Endothelial cell of umbilical vein (primary cell): ENCODE results near the gene CHN2. TPM values are rescaled to one million over a fixed set of nuclear protein-coding genes. Genes with fewer than 3 reads are reported as not detected.

Source experiments
- BruUV-seq: library from RNA; stranded (reverse); fragments of 400-500 nt; replicated peaks from 2 replicates; lab custom pipeline; 2021; lab: Mats Ljungman, UMichigan
- CTCF ChIA-PET: fragments of 300-600, 350-600 bp; sonication (Branson Sonifier 250); formaldehyde crosslinking; loops from one replicate; lab custom pipeline; 2021; ENCODE audit warnings: antibody characterized with exemption, inconsistent platforms; lab: Charles Lee
- POLR2A ChIA-PET: fragments of 300-600, 350-600 bp; sonication (Branson Sonifier 250); formaldehyde crosslinking; loops from one replicate; lab custom pipeline; 2021; ENCODE audit warnings: antibody characterized with exemption, inconsistent platforms; lab: Charles Lee
- DNase-seq: peaks from one replicate; pipeline ENCODE4 v3.0.0-alpha.2; 2011; ENCODE audit warnings: low read depth, low spot score
- FAIRE-seq: peaks from 2 replicates; lab custom pipeline; 2011; peaks lifted over from hg19 to GRCh38; lab: Jason Lieb, UNC
- H2AFZ ChIP-seq: 2 replicates; pipeline ENCODE4 v1.6.0; 2012; ENCODE audit warnings: low read depth, low read length, control low read depth, inconsistent platforms
- H3K27ac ChIP-seq: 2 replicates; pipeline ENCODE4 v1.5.1; 2011; ENCODE audit warnings: low read depth, mild to moderate bottlenecking, control low read depth, low read length, moderate library complexity; ENCODE audit not compliant: insufficient read depth
- H3K27me3 ChIP-seq, 2 experiments: 2 replicates each; pipeline versions ENCODE4 v1.6.0 to v1.6.1; 2011; ENCODE audit warnings: low read length in 2 of 2, mixed read lengths in 1 of 2; ENCODE audit not compliant: control insufficient read depth in 2 of 2, insufficient read depth in 2 of 2
- H3K36me3 ChIP-seq, 2 experiments: 2 replicates in 1 of 2; 3 replicates in 1 of 2; pipeline ENCODE4 v1.5.1; 2011; ENCODE audit warnings: low read length in 2 of 2, mild to moderate bottlenecking in 1 of 2, moderate library complexity in 1 of 2; ENCODE audit not compliant: control insufficient read depth in 2 of 2, insufficient read depth in 2 of 2; ENCODE audit errors: extremely low read depth in 1 of 2
- H3K4me1 ChIP-seq: 3 replicates; pipeline ENCODE4 v1.5.1; 2011; ENCODE audit warnings: mild to moderate bottlenecking, low read length; ENCODE audit not compliant: control insufficient read depth, insufficient read depth; ENCODE audit errors: extremely low read depth
- H3K4me2 ChIP-seq: 2 replicates; pipeline ENCODE4 v1.6.1; 2011; ENCODE audit warnings: low read length, control low read depth, mixed read lengths; ENCODE audit not compliant: insufficient read depth
- H3K4me3 ChIP-seq, 3 experiments: fragments of 200-600 bp in 1 of 3; sonication (generic), shearing (Covaris generic) in 1 of 3; replicated peaks in 1 of 3; 2 replicates each; pipeline ENCODE4 v1.5.1; 2011 to 2016; ENCODE audit warnings: control low read depth in 3 of 3, low read length in 3 of 3, mild to moderate bottlenecking in 2 of 3, inconsistent platforms in 1 of 3, low read depth in 1 of 3, moderate library complexity in 1 of 3; ENCODE audit not compliant: insufficient read depth in 1 of 3
- H3K79me2 ChIP-seq: 2 replicates; pipeline ENCODE4 v1.6.0; 2012; ENCODE audit warnings: low read length, inconsistent platforms; ENCODE audit not compliant: control insufficient read depth, insufficient read depth
- H3K9ac ChIP-seq: replicated peaks from 2 replicates; pipeline ENCODE3; 2011; ENCODE audit warnings: low read length, control low read depth; ENCODE audit not compliant: insufficient read depth; ENCODE audit errors: extremely low read depth
- H3K9me1 ChIP-seq: replicated peaks from 3 replicates; pipeline ENCODE4 v1.6.0; 2011; ENCODE audit warnings: mild to moderate bottlenecking, low read length; ENCODE audit not compliant: control insufficient read depth, insufficient read depth; ENCODE audit errors: extremely low read depth
- H3K9me3 ChIP-seq: replicated peaks from 2 replicates; pipeline ENCODE4 v1.5.1; 2012; ENCODE audit warnings: low read length, inconsistent platforms; ENCODE audit not compliant: control insufficient read depth, insufficient read depth
- H4K20me1 ChIP-seq: replicated peaks from 2 replicates; pipeline ENCODE3; 2011; ENCODE audit warnings: mild to moderate bottlenecking, low read length; ENCODE audit not compliant: control insufficient read depth, insufficient read depth; ENCODE audit errors: extremely low read depth
- JUN ChIP-seq: IDR thresholded peaks from 2 replicates; pipeline ENCODE4 v1.6.1; 2011; ENCODE audit warnings: borderline replicate concordance, low read depth; ENCODE audit not compliant: insufficient read length, insufficient read depth
- MYC ChIP-seq: IDR thresholded peaks from one replicate; pipeline ENCODE4 v1.6.1; 2011; ENCODE audit warnings: mild to moderate bottlenecking, low read depth, low read length
- POLR2A ChIP-seq: IDR thresholded peaks from 2 replicates; pipeline ENCODE4 v1.6.1; 2012; ENCODE audit warnings: low read depth, mild to moderate bottlenecking, control low read depth, low read length
- dilution Hi-C: fragments of 300-500 bp; cut with MboI; formaldehyde crosslinking; loops from one replicate; pipeline ENCODE4 v1.15.0; 2019; ENCODE audit warnings: low sequenced_read_pairs; ENCODE audit not compliant: extremely low pct_ligation_motif_present
- intact Hi-C: fragments of 100-400 bp; cut with micrococcal nuclease; formaldehyde crosslinking; loops from one replicate; pipeline ENCODE4 v1.10.0; 2022
- polyA plus RNA-seq, 4 experiments: library from polyadenylated mRNA; depleted of rRNA in 3 of 4; stranded (reverse) in 3 of 4; unstranded in 1 of 4; fragments of >200 nt; gene quantifications; 2 replicates each; pipeline versions ENCODE4 v1.2.1 to v1.2.3, GENCODE V29; 2011 to 2012; ENCODE audit warnings: missing spikeins in 1 of 4
- total RNA-seq: library from RNA; stranded (reverse); gene quantifications from 2 replicates; pipeline ENCODE4 v1.2.3, GENCODE V29; 2021
- TF ChIP-seq, protein P1 (sequence below), 2 donors: IDR thresholded peaks; 1 replicate in 1 of 2; 2 replicates in 1 of 2; pipeline ENCODE4 v1.5.1; 2011; ENCODE audit warnings: low read length in 2 of 2, mild to moderate bottlenecking in 2 of 2, moderate library complexity in 2 of 2, control low read depth in 1 of 2, inconsistent platforms in 1 of 2, low read depth in 1 of 2; ENCODE audit not compliant: insufficient read depth in 1 of 2; ENCODE audit errors: extremely low read depth in 1 of 2

The CHN2 gene
- total and polyA plus RNA-seq, 2 donors (not counting 3 experiments of a cell fraction or from before 2014, with no cell fraction given) = 1.4 to 5.0 TPM

DNA sequence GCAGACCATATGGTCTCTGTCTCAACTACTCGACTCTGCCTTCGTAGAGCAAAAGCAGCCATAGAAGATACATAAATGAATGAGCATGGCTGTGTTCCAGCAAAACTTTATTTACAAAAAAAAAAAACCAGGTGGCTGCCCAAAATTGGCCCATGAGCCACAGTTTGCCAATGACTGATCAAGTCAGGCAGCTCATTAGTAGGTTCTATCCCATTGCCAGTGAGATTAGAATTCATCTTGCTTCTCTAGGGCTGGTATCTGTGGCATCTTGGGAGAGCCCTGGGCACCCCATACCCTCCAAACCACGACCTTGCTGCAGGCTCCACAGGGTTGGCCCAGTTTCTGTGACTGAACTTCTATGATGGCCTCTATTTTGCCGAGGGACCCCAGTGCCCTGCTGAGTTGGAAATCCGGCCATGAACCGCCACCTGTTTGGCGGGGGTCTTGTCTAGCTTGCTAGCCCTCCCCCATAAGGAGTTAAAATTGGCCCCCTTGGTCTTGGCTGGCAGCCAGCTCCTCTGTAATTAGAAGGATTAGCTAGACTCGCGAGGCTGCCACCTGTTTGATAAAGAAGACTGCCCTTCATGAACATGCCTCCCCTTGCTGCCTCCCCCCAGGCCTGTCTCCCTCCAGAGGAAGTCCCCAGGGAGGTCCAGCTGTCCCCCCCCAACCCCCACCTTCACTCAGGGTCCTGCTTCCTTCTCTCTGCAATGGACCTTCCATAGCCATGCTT lies 83.9 kb downstream of the CHN2 start:
- FAIRE-seq = no peak
- TF ChIP-seq MYC = no peak
- TF ChIP-seq, protein P1, sequence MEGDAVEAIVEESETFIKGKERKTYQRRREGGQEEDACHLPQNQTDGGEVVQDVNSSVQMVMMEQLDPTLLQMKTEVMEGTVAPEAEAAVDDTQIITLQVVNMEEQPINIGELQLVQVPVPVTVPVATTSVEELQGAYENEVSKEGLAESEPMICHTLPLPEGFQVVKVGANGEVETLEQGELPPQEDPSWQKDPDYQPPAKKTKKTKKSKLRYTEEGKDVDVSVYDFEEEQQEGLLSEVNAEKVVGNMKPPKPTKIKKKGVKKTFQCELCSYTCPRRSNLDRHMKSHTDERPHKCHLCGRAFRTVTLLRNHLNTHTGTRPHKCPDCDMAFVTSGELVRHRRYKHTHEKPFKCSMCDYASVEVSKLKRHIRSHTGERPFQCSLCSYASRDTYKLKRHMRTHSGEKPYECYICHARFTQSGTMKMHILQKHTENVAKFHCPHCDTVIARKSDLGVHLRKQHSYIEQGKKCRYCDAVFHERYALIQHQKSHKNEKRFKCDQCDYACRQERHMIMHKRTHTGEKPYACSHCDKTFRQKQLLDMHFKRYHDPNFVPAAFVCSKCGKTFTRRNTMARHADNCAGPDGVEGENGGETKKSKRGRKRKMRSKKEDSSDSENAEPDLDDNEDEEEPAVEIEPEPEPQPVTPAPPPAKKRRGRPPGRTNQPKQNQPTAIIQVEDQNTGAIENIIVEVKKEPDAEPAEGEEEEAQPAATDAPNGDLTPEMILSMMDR (IDR thresholded peaks at IDR 0.05; ENCODE audit: extremely low read depth in 1 of 2, insufficient read depth in 1 of 2, low read depth in 1 of 2, low read length in 2 of 2) = no peak
- no peak for TF ChIP-seq JUN
- TF ChIP-seq POLR2A = no peak
- no TSS peak for BruUV-seq
- ChIA-PET CTCF (interaction anchor here (1.1 kb wide), 1 partner anchor 19 kb away, joined by 4 read pairs; no protein-coding TSS in a partner anchor), POLR2A (no interaction called here)
- Histone ChIP-seq H3K79me2 (no peaks in the 10 kb centered on the region), H3K9me1 (no peaks in the 10 kb centered on the region), H2AFZ (no peak overlapping the region), H3K4me2 (no peak overlapping the region), H3K4me1 (no peaks in the 10 kb centered on the region), H3K9ac (no peak overlapping the region), H3K27ac (no peak overlapping the region), H3K9me3 (no peaks in the 10 kb centered on the region), H3K4me3 (no peak overlapping the region), H4K20me1 (no peaks in the 10 kb centered on the region), H3K36me3 (no peaks in the 10 kb centered on the region), H3K27me3 (no peaks in the 10 kb centered on the region)
- intact Hi-C loops (loop anchor here (10.0 kb wide), 1 partner anchor 206 kb away; no protein-coding TSS in a partner anchor), dilution Hi-C loops (no loop called here)
- no peak for DNase-seq
